Stimulated activated CD4-positive, alpha-beta T cell treated with anti-CD3 and anti-CD28 coated beads, Interleukin-15, amount 100 ng/mL, for 24 hours (primary cell): Measurements from ENCODE around the gene KIF4A.

Experiments used
- DNase-seq: peaks from one replicate; pipeline ENCODE4 v3.0.0-alpha.2; 2020

KIF4A gene

DNA sequence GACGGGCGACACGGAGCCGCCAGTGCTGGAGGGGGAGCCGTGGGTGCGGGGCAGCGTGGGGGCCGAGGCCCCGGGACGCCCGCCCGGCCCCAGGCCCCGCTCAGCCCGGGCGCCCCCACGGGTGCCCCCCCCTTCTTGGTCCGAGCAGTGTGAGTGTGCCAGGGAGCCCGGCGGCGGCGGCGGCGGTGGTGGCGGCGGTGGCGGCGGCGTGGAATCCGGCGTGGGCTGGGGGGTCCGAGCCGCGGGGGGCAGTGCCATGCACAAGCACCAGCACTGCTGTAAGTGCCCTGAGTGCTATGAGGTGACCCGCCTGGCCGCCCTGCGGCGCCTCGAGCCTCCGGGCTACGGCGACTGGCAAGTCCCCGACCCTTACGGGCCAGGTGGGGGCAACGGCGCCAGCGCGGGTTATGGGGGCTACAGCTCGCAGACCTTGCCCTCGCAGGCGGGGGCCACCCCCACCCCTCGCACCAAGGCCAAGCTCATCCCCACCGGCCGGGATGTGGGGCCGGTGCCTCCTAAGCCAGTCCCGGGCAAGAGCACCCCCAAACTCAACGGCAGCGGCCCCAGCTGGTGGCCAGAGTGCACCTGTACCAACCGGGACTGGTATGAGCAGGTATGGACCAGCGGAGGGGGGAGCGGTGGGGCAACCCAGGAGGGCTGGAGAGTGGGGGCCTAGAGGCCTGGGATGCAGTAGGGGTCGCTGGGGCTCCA lies 155.2 kb downstream of the KIF4A start:
- no peak for DNase-seq

DNA sequence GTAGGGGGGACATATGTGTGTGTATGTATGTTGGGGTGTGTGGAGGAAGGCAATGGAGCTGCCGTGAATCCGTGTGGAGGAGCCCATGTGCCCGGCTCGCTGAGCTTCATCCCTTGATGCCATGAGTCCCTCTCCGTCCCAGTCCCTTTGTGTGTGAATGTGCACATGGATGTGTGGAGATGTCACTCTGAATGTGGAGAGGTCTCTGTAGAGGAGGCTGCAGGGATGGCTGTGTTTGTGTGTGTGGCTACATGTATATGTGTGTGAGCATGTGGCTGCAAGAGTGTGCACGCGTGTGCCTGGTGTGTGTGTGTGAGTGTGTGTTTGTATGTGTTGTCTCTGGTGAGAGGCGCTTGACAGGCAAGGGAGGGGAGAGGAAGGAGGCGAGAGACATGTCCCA lies 156.0 kb downstream of the KIF4A start:
- DNase-seq, result no peak

DNA sequence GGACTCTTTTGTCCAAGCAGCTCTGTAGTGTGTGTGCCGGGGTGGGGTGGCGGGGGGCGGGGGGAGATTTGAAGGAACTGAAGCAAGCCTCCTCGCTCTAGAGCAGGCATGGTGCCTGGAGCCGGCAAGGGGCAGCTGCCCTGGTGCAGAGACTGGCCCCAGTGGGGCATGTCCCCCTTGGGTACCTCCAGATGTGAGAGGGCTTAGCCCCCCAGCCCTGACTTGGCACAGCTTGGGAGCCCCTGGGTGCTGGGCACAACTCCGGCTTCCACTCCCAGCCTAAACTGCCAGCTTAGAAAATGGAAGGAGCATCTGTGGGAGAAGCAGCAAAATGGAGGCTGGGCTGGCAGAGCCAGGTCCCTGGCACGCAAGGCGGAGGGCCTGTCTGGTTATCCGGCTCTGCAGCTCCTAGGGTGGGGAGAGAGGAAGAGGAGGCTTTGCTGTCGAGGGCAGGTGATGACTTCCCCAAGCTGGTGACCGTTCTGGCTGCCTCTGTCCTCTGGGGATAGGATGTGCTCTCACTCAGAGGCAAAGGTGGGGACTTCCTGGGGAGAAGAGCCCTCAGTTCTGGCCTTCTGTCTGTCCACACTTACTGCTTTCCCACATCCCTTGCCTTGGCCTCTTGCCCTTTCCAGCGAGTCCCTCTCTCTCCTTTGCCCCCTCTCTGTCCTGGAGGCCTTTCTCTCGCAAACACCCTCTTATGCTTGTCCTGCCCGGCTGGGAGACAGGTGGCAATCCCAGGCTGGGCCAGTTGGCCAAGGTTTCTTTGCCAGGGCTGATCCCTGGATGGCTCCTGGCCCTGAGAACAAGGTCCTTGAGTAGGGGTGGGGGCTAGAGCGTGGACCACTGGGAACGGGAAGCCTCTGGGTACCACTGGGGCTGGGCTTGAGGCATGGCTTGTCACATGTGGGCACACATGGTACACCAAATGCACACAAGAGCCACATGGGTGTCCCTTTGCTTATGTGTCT lies 156.8 kb downstream of the KIF4A start:
- no peak for DNase-seq

DNA sequence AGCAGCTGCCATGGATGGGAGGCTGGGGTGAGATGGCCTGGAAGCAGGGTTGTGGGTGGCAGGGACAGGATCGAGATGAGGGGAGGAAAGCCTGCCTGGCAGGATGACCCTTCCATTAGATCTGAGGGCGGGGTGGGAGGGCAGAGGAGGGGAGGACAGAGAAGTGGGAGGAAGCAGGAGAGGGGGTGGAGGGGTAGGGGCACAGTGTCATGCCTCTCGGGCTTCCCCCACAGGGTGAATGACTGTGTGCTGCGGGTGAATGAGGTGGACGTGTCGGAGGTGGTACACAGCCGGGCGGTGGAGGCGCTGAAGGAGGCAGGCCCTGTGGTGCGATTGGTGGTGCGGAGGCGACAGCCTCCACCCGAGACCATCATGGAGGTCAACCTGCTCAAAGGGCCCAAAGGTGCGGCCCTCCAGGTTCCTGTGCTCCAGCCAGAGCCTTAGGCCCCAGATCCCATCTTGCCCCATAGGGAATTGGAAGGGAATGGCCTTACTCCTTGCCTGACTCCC lies 159.6 kb downstream of the KIF4A start:
- no peak for DNase-seq

DNA sequence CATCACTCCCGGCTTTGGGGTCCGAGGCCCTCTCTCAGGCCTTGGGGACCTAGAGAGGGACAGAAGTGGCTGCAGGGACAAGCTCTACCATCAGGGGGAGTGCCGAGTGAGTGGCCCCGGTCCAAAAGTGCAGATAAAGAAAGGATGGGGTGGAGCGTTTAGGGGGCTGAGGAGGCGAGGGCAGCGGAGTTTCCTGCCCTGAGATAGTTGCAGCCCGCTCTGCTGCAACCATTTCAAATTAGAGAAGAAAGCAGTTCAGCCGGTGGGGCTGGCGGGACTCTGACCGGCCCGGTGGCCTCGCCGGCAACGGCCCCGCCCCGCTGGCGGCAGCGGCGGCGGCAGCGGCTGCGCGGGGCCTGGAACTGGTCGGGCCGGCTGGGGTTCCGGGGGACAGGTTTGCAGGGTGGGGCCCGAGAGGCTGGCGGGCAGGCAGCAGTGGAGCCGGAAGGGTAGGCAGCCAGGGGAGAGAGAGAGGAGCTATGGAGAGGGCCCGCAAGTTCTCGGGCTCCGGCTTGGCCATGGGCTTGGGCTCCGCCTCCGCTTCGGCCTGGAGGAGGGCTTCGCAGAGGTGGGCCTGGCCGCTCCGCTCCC lies 162.3 kb downstream of the KIF4A start:
- DNase-seq, result peak; percentile 67

DNA sequence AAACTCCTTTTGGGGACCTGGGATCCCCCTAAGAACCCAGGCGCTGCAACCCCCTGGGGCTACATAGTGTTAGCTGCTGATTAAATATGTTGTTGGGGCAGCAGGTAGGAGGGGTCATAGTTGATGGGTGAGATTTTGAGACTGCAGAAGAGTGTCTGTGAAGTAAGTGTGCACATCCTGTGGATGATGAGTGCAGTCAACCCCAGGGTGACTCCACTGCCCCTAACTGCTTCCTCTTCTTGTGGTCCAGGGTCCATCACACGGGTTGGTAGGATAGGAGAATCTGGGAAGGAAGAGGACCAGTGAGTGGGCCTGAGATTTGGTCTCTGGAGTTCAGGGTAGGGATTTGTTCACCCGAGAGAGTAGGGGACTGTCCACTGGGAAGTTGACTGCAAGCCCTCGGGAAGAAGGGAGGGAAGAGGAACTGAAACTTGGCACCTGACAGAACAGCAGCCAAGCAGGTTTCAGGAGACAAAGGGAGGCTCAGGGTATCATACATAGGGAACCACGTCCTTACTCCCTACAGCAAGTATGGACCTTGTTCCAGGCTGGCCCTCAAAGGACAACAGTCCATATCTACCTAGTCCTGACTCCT lies 163.2 kb downstream of the KIF4A start:
- no peak for DNase-seq

DNA sequence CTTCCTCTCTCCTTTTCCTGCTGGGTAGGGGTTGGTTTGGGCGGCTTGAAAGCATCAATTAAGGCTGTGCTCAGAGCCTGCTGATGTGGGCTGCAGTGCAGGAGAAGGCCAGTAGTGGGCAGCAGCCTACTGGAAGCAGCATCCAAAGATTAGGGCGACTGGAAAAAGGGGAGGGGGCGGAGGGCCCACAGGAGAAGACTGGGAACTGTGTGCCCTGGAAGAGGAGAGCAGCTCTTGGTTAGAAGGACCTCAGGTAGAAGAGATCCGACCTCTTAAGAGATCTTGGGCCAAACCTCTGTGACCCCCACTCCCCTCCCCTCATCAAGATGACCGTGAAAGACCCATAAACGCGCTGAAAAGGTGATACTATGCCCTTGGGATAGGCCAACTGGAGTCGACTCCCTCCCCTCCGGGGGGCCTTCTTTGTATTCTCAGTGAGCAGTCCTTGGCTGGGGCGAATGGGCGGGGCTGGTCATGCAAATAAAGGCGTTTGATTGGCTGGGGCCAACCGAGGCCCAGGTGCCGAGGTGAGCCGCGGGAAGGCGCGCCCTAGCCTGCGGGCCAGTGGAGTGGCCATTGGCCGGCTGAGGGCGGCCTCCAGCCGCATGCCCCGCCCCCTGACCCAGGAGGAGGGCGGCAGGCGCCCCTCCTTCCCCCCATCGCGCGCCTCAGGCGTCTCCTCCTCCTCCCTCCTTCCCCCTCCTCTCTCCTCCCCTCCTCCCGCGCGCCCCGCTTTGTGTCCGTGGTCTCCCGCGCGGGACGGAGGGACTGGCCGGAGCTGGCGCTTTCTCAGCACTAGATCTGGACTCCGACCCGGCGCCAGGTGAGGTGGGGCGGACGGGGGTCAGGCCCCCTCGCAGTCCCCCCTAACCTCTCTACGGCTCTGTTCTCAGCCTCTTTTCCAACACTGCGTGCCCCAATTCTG lies 164.8 kb downstream of the KIF4A start:
- peak; percentile 74 for DNase-seq

DNA sequence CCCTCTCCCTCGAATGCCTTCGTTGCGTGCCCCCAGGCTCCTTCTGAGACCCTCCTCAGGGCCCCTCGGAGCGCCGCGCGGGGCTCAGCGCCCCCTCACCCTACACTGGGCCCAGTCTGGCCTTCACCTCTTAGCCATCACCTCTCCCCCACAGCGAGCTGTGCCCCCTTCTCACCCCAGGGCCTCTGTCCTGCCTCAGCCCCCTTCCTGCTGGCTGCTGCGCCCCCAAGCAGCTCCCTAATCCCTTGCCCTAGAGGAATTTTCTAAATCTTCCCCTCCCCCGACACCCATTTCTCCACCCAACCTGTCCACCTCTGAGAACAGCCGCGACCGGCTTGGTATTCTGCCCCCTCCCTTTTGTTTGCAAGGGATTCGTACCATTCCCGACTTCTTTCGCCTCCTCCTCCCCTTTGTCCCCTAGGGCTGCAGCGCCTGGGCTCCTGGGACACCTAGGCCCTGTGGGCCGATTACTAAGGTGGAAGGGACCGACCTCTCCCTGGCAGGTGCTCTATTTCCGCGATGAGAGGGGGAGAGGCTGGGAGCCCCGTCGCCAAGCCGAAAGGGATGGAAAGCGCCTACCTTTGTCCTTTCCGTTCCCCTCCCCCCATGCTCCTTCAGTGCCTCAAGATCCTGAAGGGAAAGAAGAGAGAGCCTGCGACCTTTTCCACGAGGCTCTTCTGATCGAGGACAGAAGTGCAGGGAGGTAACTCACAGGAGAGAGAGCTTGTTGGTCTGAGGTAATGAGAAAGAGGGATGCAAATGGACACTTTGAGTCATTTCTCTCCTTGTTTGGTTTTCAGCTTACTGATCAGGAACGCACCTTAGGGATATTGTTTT lies 165.7 kb downstream of the KIF4A start:
- DNase-seq, result no peak

DNA sequence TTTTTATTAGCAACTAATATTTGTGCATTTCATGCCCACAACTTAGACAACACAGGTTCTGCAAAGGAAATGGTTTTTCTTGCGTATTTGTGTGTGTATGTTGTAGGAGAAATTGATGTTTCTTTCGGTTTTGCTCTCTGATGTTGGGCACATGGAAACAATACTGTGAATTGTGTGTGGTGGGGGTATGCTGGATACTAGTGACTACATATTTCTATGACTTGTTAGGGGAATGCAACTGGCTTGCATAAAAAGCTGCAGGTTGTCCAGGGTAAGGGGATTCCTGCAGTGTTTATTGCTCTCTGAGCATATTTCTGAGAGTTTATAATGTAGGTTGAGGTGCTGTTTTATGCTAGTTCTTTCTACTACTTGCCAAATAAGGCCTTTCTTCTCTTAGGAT lies 166.4 kb downstream of the KIF4A start:
- no peak for DNase-seq

DNA sequence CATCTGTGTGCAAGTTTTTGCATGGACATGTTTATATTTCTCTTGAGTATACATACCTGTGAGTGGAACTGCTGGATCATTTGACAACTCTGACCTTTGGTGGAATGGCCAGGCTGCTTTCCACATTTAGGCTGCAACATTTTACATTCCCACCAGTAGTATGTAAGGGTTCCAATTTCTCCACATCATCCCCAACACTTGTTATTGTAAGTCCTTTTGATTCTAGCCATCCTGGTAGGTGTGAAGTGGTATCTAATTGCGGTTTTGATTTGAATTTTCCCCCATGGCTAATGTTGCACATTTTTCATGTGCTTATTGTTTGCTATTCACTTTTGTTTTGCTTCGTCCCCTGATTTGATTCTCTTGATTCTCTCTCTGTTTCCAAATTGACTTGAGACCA lies 171.1 kb downstream of the KIF4A start:
- DNase-seq, result no peak

DNA sequence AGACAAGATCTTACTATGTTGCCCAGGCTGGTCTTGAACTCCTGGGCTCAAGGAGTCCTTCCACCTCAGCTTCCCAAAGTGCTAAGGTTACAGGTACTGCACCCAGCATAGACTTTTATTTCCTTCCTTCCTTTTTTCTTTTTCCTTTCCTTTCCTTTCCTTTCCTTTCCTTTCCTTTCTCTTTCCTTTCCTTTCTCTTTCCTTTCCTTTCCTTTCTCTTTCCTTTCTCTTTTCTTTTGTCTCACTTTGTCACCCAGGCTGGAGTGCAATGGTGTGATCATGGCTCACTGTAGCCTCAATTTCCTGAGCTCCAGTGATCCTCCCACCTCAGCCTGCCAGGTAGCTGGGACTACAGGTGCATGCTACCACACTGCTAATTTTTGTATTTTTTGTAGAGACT lies 174.1 kb downstream of the KIF4A start:
- DNase-seq, result no peak

DNA sequence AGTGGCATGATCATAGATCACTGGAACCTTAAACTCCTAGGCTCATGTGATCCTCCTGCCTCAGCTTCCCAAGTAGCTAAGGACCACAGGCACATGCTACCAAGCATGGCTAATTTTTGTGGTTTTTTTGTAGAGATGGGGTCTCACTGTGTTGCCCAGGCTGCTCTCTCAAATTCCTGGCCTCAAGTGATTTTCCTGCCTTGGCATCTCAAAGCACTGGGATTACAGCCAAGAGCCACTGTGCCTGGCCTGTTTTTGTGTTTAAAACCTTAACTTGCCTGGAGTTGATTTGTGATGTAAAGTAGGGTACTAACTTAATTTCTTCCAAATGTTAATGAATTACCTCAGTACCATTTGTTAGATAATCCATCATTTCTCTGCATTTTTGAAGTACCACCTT lies 177.1 kb downstream of the KIF4A start:
- DNase-seq, result no peak

DNA sequence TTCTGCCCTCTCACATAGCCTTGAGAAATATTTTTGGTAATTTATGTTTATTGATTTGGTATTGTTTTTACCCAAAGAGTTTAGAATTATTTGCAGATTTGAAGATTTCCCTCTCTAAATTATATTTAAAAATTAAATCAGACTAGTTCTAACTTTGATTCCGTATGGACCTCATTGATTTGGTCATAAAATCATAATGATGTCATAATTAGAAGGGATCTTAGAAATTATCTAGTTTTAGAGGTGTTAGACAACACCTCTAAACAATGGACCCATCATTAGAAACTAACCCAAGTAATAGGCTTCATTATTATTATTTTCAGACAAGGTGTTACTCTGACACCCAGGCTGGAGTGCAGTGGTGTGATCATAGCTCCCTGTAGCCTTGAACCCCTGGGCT lies 178.8 kb downstream of the KIF4A start:
- no peak for DNase-seq
